Stimulated activated CD8-positive, alpha-beta memory T cell treated with anti-CD3 and anti-CD28 coated beads, Interleukin-15, amount 100 ng/mL, for 48 hours (primary cell): ENCODE results near the gene CAAP1.
"Not testable (repeated sequence)": the region's sequence is repeated elsewhere in the genome, so short reads cannot be mapped to it uniquely, and the experiment has no call there.

Experiments used
- DNase-seq, 2 donors: peaks; one replicate each; pipeline ENCODE4 v3.0.0-alpha.2; 2020; ENCODE audit warnings: low read depth in 2 of 2

CAAP1 gene

DNA sequence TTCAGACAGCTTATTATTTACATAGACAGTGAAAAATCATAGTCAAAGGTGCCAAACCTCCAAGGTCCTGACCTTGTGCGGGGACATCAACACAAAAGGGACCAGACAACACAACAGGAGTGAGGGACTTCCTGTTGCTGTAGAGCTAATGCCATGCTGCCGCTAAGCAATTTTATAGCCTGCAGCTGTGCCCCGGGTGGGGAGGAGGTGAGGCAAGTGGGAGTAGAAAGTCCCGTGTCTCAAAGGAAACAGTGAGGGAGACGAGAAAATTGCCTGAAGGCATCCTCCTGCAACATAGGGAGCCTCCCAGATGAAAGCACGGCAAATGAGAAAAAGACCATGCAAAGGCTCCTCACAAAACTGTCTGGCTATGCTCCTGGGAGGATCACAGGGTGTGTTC is 58.8 kb downstream of the CAAP1 start:
- no peak for DNase-seq

DNA sequence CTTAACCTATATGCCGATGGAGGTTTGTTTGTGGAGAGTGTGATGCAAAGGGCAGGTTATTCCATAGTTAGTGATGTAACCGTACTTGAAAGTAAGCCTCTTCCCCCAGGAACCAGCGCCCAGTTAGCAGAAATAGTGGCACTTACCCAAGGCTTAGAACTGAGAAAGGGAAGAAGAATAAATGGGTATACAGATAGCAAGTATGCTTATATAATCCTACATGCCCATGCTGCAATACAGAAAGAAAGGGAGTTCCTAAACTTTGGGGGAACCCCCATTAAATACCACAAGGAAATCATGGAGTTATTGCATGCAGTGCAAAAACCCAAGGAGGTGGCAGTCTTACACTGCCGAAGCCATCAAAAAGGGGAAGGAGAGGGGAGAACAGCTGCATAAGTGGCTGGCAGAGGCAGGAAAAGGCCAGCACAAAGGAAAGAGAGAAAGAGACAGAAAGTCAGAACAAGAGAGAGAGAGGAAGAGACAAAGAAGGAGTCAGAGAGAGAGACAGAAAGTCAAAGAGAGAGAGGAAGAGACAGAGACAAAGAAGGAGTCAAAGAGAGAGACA is 64.1 kb downstream of the CAAP1 start:
- DNase-seq, result not testable (repeated sequence)

GRCh38 chr9:26814799-26815198 is 77.8 kb downstream of the CAAP1 start:
- no peak for DNase-seq

- DNase-seq, result no peak
Observed at GRCh38 chr9:26813247-26813646, 79.4 kb downstream of the CAAP1 start.

GRCh38 chr9:26812217-26812616 is 80.4 kb downstream of the CAAP1 start:
- no peak for DNase-seq

- DNase-seq, result no peak
Observed at GRCh38 chr9:26811106-26811505, 81.5 kb downstream of the CAAP1 start.

GRCh38 chr9:26809795-26810194 is 82.8 kb downstream of the CAAP1 start:
- DNase-seq, result no peak

GRCh38 chr9:26807161-26807560 is 85.4 kb downstream of the CAAP1 start:
- DNase-seq, result no peak

- DNase-seq, result no peak
Observed at GRCh38 chr9:26802921-26803320, 89.7 kb downstream of the CAAP1 start.

GRCh38 chr9:26801772-26802171 is 90.8 kb downstream of the CAAP1 start:
- no peak for DNase-seq

GRCh38 chr9:26800322-26800721 is 92.3 kb downstream of the CAAP1 start:
- no peak for DNase-seq

- no peak for DNase-seq
Observed at GRCh38 chr9:26791274-26791673, 101.3 kb downstream of the CAAP1 start.
